IMR-90 (cell line): Measurements from ENCODE around the gene ZDHHC14. TPM values are rescaled to one million over a fixed set of nuclear protein-coding genes. Genes with fewer than 3 reads are reported as not detected.

Source experiments
- ATAC-seq: fragments of 200-7000 bp; cut with Tn5 transposase; 2 replicates; pipeline ENCODE4 v1.9.1; 2020; ENCODE audit warnings: low read depth, mild to moderate bottlenecking, moderate library complexity
- BruUV-seq: library from RNA; stranded (reverse); fragments of 400-500 nt; replicated peaks from 2 replicates; lab custom pipeline; 2021; lab: Mats Ljungman, UMichigan
- CTCF ChIA-PET: fragments of 300-600 bp; formaldehyde crosslinking; extraction: SDS; loops from one replicate; lab custom pipeline; 2021; ENCODE audit warnings: antibody characterized with exemption; lab: Yijun Ruan, JAX
- POLR2A ChIA-PET: fragments of 300-600 bp; sonication (Branson Sonifier 250); formaldehyde crosslinking; loops from one replicate; lab custom pipeline; 2022; ENCODE audit warnings: antibody characterized with exemption; ENCODE audit not compliant: unreplicated experiment; lab: Charles Lee
- DNase-seq: peaks from one replicate; pipeline ENCODE4 v3.0.0; 2013
- H2AFZ ChIP-seq: replicated peaks from 2 replicates; pipeline ENCODE3; 2013; ENCODE audit warnings: low read length, mild to moderate bottlenecking; ENCODE audit not compliant: poor library complexity
- H2AK5ac ChIP-seq: 2 replicates; pipeline ENCODE4 v1.6.1; 2013; ENCODE audit warnings: low read depth, low read length, inconsistent platforms
- H2AK9ac ChIP-seq: replicated peaks from 2 replicates; pipeline ENCODE3; 2013; ENCODE audit warnings: mild to moderate bottlenecking, low read depth, low read length, moderate library complexity; ENCODE audit not compliant: poor library complexity
- H2BK120ac ChIP-seq: 2 replicates; pipeline ENCODE4 v1.6.1; 2013; ENCODE audit warnings: low read depth, low read length, inconsistent platforms
- H2BK15ac ChIP-seq: 3 replicates; pipeline ENCODE4 v1.6.1; 2013; ENCODE audit warnings: low read depth, low read length, inconsistent platforms
- H2BK20ac ChIP-seq: 2 replicates; pipeline ENCODE4 v1.6.1; 2013; ENCODE audit warnings: low read depth, mild to moderate bottlenecking, inconsistent platforms, low read length, moderate library complexity
- H2BK5ac ChIP-seq: 2 replicates; pipeline ENCODE4 v1.6.1; 2013; ENCODE audit warnings: mild to moderate bottlenecking, low read depth, low read length, inconsistent platforms; ENCODE audit not compliant: poor library complexity, severe bottlenecking
- H3K14ac ChIP-seq: replicated peaks from 2 replicates; pipeline ENCODE4 v1.6.1; 2013; ENCODE audit warnings: low read depth, low read length, inconsistent platforms
- H3K18ac ChIP-seq: 2 replicates; pipeline ENCODE4 v1.6.1; 2013; ENCODE audit warnings: low read depth, low read length, control low read depth
- H3K23ac ChIP-seq: 2 replicates; pipeline ENCODE4 v1.6.1; 2013; ENCODE audit warnings: low read depth, low read length, inconsistent platforms
- H3K27ac ChIP-seq: 2 replicates; pipeline ENCODE4 v1.5.1; 2013; ENCODE audit warnings: mild to moderate bottlenecking, control low read depth, low read length; ENCODE audit not compliant: insufficient read depth
- H3K27me3 ChIP-seq: 2 replicates; pipeline ENCODE4 v1.6.1; 2013; ENCODE audit warnings: low read length; ENCODE audit not compliant: control insufficient read depth, insufficient read depth
- H3K36me3 ChIP-seq: 2 replicates; pipeline ENCODE4 v1.6.1; 2013; ENCODE audit warnings: low read length, mixed read lengths; ENCODE audit not compliant: control insufficient read depth, insufficient read depth
- H3K4ac ChIP-seq: 2 replicates; pipeline ENCODE4 v1.6.1; 2013; ENCODE audit warnings: low read depth, low read length, inconsistent platforms
- H3K4me1 ChIP-seq: 2 replicates; pipeline ENCODE4 v1.6.1; 2013; ENCODE audit warnings: low read length, mixed read lengths; ENCODE audit not compliant: control insufficient read depth, insufficient read depth
- H3K4me2 ChIP-seq: 2 replicates; pipeline ENCODE4 v1.6.1; 2013; ENCODE audit warnings: low read depth, mild to moderate bottlenecking, control low read depth, low read length, moderate library complexity
- H3K4me3 ChIP-seq: 2 replicates; pipeline ENCODE4 v1.5.1; 2013; ENCODE audit warnings: low read depth, mild to moderate bottlenecking, control low read depth, low read length, moderate library complexity; ENCODE audit not compliant: insufficient read depth
- H3K56ac ChIP-seq: 2 replicates; pipeline ENCODE4 v1.6.1; 2013; ENCODE audit warnings: low read length, inconsistent platforms; ENCODE audit not compliant: insufficient read depth; ENCODE audit errors: extremely low read depth
- H3K79me1 ChIP-seq, 2 experiments: 2 replicates each; pipeline ENCODE4 v1.6.1; 2013; ENCODE audit warnings: low read length in 2 of 2, inconsistent platforms in 1 of 2, low read depth in 1 of 2
- H3K9ac ChIP-seq: 2 replicates; pipeline ENCODE4 v1.6.1; 2013; ENCODE audit warnings: low read depth, low read length, control low read depth
- H3K9me1 ChIP-seq: 2 replicates; pipeline ENCODE4 v1.6.1; 2013; ENCODE audit warnings: low read length, inconsistent platforms; ENCODE audit not compliant: insufficient read depth
- H3K9me3 ChIP-seq: 2 replicates; pipeline ENCODE4 v1.6.1; 2013; ENCODE audit warnings: low read length; ENCODE audit not compliant: control insufficient read depth, insufficient read depth
- H4K20me1 ChIP-seq: 2 replicates; pipeline ENCODE4 v1.6.1; 2013; ENCODE audit warnings: low read length, inconsistent platforms; ENCODE audit not compliant: insufficient read depth
- H4K5ac ChIP-seq: 2 replicates; pipeline ENCODE4 v1.6.1; 2013; ENCODE audit warnings: mild to moderate bottlenecking, low read depth, low read length, control low read depth
- H4K8ac ChIP-seq, 2 experiments: 2 replicates each; pipeline ENCODE4 v1.6.1; 2013; ENCODE audit warnings: low read depth in 2 of 2, low read length in 2 of 2, control low read depth in 1 of 2, inconsistent platforms in 1 of 2
- H4K91ac ChIP-seq: 2 replicates; pipeline ENCODE4 v1.6.1; 2013; ENCODE audit warnings: low read depth, low read length, inconsistent platforms; ENCODE audit not compliant: insufficient read depth
- RCOR1 ChIP-seq: IDR thresholded peaks from 2 replicates; pipeline ENCODE4 v1.6.1; 2012; ENCODE audit warnings: mild to moderate bottlenecking, low read length, improper control_type of control experiment; ENCODE audit not compliant: insufficient replicate concordance
- WGBS, 2 experiments: methylation state at CpG; one replicate each; pipeline versions ENCODE4 v1.1.5 to v1.1.7; 2013; ENCODE audit warnings: missing lambda C conversion rate in 2 of 2; ENCODE audit not compliant: insufficient read length in 1 of 2; ENCODE audit errors: extremely low coverage in 2 of 2; 5-methylcytosine and 5-hydroxymethylcytosine counted together
- dilution Hi-C: fragments of 300-500 bp; cut with HindIII; formaldehyde crosslinking; loops from one replicate; pipeline ENCODE4 v1.14.3; 2018; ENCODE audit warnings: low sequenced_read_pairs; ENCODE audit not compliant: unreplicated experiment
- in situ Hi-C: fragments of 300-500 bp; cut with MboI; formaldehyde crosslinking; loops from 3 replicates; pipeline ENCODE4 v1.14.3; 2019; ENCODE audit warnings: low sequenced_read_pairs, inconsistent platforms, mixed read lengths
- intact Hi-C: fragments of 100-400 bp; cut with micrococcal nuclease; formaldehyde crosslinking; loops from 2 replicates; pipeline ENCODE4 v1.10.0; 2022
- polyA plus RNA-seq, 3 experiments: library from polyadenylated mRNA; depleted of rRNA; stranded (reverse); fragments of >200 nt; gene quantifications; 2 replicates each; pipeline ENCODE4 v1.2.3, GENCODE V29; 2012; ENCODE audit warnings: low replicate concordance in 1 of 3
- total RNA-seq: library from RNA; depleted of rRNA; stranded (reverse); fragments of >200 nt; gene quantifications from 2 replicates; pipeline ENCODE4 v1.2.3, GENCODE V29; 2012

Gene ZDHHC14
- total and polyA plus RNA-seq, 2 of the 4 experiments (the other 2 are of a cell fraction): 0.90 to 2.0 TPM

DNA sequence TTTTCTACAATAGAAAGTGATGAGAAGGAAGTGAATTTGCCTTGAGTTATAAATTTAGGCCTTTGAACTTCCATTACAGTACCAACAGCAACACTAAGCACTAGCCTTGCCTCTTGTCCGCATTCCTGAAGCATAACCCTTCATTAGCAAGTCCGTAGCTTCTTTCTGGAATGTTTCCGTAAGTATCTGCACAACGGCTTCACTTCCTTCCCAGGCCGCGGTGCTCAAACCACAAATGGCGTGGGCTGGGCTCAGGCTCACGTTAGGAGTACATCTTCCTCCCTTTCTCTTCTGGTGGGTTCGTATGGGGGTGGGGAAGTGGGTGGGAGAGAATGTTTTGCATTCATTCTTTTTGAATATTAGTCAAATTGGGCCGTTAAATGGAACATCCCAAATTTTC, 248.2 kb downstream of the ZDHHC14 start:
- ATAC-seq: no peak
- Histone ChIP-seq H3K4me2 (no peak overlapping the region), H2BK15ac (no peak overlapping the region), H3K9me3 (no peaks in the 10 kb centered on the region), H2AK9ac (no peak overlapping the region), H3K23ac (no peak overlapping the region), H4K20me1 (no peaks in the 10 kb centered on the region), H3K4ac (no peak overlapping the region), H2BK120ac (no peak overlapping the region), H3K14ac (no peak overlapping the region), H2BK20ac (no peak overlapping the region), H3K56ac (no peak overlapping the region), H2AK5ac (no peak overlapping the region), H4K8ac (no peak overlapping the region), H3K4me3 (no peak overlapping the region), H3K36me3 (no peaks in the 10 kb centered on the region), H3K27ac (no peak overlapping the region), H2AFZ (peak overlapping the region; percentile 13), H2BK5ac (no peak overlapping the region), H3K9ac (no peak overlapping the region), H3K9me1 (peaks cover 4% of the 10 kb centered on the region; the same call in 1 of the 2 replicates), H4K5ac (no peak overlapping the region), H3K4me1 (peaks cover 2% of the 10 kb centered on the region; the same call in 1 of the 2 replicates), H3K79me1 (no peaks in the 10 kb centered on the region), H3K18ac (no peak overlapping the region), H4K91ac (no peak overlapping the region), H3K27me3 (no peaks in the 10 kb centered on the region)
- TF ChIP-seq RCOR1: no peak
- BruUV-seq: no TSS peak
- peak; percentile 41 for DNase-seq
- WGBS, 2 experiments: no CpG with 5 or more reads among the region's 10 CpGs
- in situ Hi-C loops: no loop called here
- CTCF ChIA-PET: interaction anchor here (0.7 kb wide), 1 partner anchor 305 kb away, joined by 3 read pairs; no protein-coding TSS in a partner anchor
- intact Hi-C loops: no loop called here
- POLR2A ChIA-PET: no interaction called here
- dilution Hi-C loops: no loop called here
